ENCODE measurements around the gene TASP1. TPM values are rescaled to one million over a fixed set of nuclear protein-coding genes. Genes with fewer than 3 reads are reported as not detected.

Gene TASP1
- total RNA-seq, 1 donor from 2014 or later = 13.8 TPM

DNA sequence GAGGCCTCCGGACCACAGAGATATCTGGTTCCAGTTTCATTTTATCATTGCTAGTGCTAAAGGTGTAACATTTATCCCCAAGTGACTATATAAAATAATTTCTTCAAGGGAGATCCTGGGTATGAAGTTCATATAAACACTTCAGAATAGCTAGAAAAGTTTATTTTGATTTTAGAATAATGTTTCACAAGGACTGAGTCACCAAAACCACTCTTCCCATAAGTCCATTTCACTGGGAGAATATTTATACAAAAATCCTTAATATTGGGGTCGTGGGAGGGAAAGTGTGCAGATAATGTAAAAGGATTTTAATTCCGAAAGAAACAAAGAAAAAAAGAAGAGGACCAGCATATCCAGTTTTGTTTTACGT lies 289.5 kb downstream of the TASP1 start:
- intact Hi-C loops (cut with micrococcal nuclease) = no loop called here
- no peak for DNase-seq (ENCODE audit: low spot score)
- H3K9me3 Mint-ChIP-seq = no peaks in the 10 kb centered on the region
- H3K27ac Mint-ChIP-seq = no peak overlapping the region
- no peaks in the 10 kb centered on the region for H3K4me1 Mint-ChIP-seq (ENCODE audit: low read depth)
- H3K36me3 Mint-ChIP-seq (ENCODE audit: low read depth) = no peaks in the 10 kb centered on the region
- H3K27me3 Mint-ChIP-seq (ENCODE audit: insufficient read depth) = no peaks in the 10 kb centered on the region
- no peak overlapping the region for H3K4me3 Mint-ChIP-seq

DNA sequence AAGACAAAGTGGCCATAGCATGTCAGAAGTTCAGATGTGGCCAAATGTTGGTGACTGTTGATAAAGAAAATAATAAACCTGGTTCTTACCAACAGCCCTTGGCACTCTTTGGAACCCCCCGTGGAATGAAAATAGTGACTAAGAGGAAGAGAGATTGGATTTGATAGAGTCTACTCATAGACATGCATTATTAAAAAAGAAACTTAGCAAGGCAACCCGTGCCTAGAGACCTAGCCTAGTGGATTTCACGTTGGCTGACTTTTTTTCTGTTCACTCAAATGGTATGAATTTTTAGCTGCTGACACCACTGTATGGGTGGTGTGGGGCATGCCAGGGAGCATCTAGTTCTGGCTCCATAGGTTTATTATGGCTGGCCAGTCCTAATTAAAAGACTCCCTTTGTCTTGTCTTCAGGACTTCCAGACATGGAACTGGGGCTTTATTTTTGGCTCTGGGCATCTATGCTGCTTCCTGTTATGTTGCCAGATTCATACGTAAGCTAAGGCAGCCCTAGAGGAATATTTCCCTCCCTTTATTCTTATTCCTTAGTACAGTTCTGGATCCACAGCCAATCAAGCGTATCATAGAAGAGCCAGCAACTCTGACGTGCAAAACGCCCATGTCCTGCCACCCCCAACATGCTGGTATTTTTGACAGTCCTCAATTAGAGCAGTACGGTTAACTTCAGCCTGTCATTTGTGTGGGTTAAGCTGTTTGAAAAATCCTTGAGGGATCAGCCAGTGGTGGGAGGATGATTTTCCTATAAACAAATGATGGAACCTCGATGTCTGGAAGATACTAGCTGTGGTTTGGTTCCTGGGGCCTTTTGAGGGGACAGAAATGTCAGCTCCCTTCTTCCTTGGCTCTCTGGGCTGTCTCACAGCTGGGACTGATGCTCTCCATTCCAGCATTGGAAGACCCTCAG lies 290.2 kb downstream of the TASP1 start:
- no peak overlapping the region for H3K27ac Mint-ChIP-seq
- no peaks in the 10 kb centered on the region for H3K9me3 Mint-ChIP-seq
- H3K4me1 Mint-ChIP-seq (ENCODE audit: low read depth) = no peaks in the 10 kb centered on the region
- intact Hi-C loops (cut with micrococcal nuclease) = no loop called here
- no peaks in the 10 kb centered on the region for H3K36me3 Mint-ChIP-seq (ENCODE audit: low read depth)
- H3K4me3 Mint-ChIP-seq = no peak overlapping the region
- no peak for DNase-seq (ENCODE audit: low spot score)
- no peaks in the 10 kb centered on the region for H3K27me3 Mint-ChIP-seq (ENCODE audit: insufficient read depth)

DNA sequence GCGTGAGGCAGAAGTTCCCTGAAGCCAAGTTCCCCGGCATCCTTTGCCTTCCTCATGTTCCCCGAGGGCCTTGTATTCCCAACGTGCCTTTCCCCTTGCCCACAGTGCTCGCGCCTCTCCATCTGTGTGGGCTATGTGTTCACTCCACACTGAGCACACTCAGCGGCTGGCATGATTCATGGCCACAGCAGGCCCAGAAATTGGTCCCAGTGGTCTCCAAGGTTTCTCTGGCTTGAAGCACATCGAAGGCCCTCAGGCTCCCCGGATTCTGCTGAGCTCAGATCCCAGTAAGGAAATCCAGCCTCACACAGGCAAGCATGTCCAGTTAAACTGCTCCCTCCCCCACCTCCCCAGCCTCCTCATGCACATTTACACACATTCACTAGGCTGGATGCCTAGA lies 294.1 kb downstream of the TASP1 start:
- H3K27me3 Mint-ChIP-seq (ENCODE audit: insufficient read depth) = no peaks in the 10 kb centered on the region
- no peak overlapping the region for H3K27ac Mint-ChIP-seq
- intact Hi-C loops (cut with micrococcal nuclease) = no loop called here
- H3K36me3 Mint-ChIP-seq (ENCODE audit: low read depth) = no peaks in the 10 kb centered on the region
- no peaks in the 10 kb centered on the region for H3K9me3 Mint-ChIP-seq
- no peak overlapping the region for H3K4me3 Mint-ChIP-seq
- peaks cover 6% of the 10 kb centered on the region for H3K4me1 Mint-ChIP-seq (ENCODE audit: low read depth)
- DNase-seq (ENCODE audit: low spot score) = no peak

DNA sequence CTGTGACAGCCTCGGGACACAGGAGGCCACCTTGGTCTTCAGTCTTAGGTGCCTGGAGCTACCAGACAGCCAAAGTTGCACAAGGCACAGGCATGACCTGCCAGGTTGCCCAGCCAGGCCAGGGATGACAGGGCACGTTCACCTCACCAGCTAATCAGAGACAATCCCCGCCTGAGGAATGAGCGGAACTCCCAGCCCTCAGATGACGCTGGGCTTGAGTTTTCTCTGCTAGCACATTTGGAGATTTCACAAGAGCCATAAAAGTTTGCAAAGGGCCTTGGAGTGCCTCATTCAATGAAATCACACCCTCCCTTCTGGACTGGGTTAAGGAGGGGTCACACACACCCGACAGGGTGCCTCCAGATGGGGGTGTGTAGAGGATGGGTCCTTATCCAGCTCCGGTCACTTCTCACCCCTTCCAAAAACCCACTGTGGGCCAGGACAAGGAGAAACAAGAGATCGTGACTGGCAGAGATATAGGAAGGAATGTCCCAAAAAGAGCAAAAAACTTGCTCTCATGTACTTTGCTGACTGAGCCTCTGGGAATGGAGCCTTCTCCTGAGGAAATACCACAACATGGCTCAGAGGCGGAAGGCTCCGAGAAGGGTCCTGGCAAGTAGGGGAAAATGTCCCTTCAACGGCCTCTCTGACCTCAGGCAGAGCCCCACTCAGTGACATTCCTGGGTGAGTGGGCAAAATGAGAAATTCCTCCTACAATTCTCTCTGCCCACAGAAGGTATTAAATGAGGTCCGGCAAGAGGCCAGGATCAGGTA lies 296.1 kb downstream of the TASP1 start:
- H3K27ac Mint-ChIP-seq = no peak overlapping the region
- H3K36me3 Mint-ChIP-seq (ENCODE audit: low read depth) = no peaks in the 10 kb centered on the region

DNA sequence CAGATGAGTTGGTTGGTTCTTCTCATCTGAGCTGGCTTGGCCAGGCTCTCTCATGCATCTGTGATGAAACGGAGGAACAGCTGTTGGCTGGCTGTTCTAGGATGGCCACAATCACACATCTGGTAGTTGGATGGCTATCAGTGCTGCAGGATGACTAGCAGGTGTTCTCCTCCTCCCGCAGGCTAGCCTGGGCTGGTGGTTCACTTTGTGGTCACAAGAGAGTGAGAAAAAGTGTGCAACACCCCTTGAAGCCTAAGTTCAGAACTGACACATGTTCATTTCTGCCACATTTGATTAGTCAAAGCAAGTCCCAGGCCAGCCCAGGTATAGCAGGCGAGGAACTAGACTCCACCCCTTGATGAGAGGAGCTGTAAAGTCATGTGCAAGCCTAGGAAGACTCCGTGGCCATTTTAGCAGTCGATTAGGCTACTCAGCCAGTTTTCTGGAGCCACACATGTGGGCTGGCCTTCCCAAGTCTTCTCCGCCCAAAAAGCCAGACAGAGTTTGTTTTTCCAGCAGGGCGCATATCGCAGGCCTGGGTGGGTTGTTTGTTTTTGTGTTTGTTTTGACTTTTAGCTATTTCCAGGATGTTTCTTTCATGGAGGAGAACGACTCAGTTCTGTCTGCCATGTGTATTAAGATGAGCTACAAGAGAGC lies 296.9 kb downstream of the TASP1 start:
- no peak for DNase-seq (ENCODE audit: low spot score)

More for the DNA sequence above, 296.1 kb downstream of the TASP1 start:
- Mint-ChIP-seq H3K4me3 (no peak overlapping the region), H3K27me3 (ENCODE audit: insufficient read depth) (no peaks in the 10 kb centered on the region), H3K9me3 (no peaks in the 10 kb centered on the region), H3K4me1 (ENCODE audit: low read depth) (peaks cover 12% of the 10 kb centered on the region)
- no peak for DNase-seq (ENCODE audit: low spot score)
- intact Hi-C loops (cut with micrococcal nuclease) = no loop called here

DNA sequence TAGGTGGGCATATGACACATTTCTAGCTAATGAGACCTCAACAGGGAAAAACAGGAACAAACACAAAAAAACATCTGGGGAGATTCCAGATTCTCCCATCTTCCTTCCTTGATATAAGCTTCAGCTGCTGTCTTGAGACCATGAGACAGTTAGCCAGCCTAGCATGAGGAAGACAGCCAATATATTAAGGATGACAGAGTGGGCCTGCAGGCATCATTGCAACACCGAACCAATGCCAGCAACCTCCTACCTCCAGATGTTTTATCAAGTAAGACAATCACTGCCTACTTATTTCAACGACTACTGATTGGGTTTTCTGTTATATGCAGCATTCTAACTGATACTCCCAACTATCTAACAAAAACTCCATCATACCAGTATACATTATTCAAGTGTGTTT lies 298.6 kb downstream of the TASP1 start:
- Mint-ChIP-seq H3K9me3 (no peaks in the 10 kb centered on the region), H3K4me1 (ENCODE audit: low read depth) (peaks cover 26% of the 10 kb centered on the region), H3K36me3 (ENCODE audit: low read depth) (no peaks in the 10 kb centered on the region), H3K27me3 (ENCODE audit: insufficient read depth) (no peaks in the 10 kb centered on the region), H3K4me3 (no peak overlapping the region), H3K27ac (no peak overlapping the region)
- intact Hi-C loops (cut with micrococcal nuclease) = loop anchor here (2.0 kb wide), 1 partner anchor 91 kb away; no protein-coding TSS in a partner anchor
- no peak for DNase-seq (ENCODE audit: low spot score)

More for the DNA sequence above, 296.9 kb downstream of the TASP1 start:
- Mint-ChIP-seq H3K27me3 (ENCODE audit: insufficient read depth) (no peaks in the 10 kb centered on the region), H3K36me3 (ENCODE audit: low read depth) (no peaks in the 10 kb centered on the region), H3K27ac (no peak overlapping the region), H3K4me3 (no peak overlapping the region), H3K9me3 (no peaks in the 10 kb centered on the region), H3K4me1 (ENCODE audit: low read depth) (peaks cover 20% of the 10 kb centered on the region)
- intact Hi-C loops (cut with micrococcal nuclease) = loop anchor here (2.0 kb wide), 1 partner anchor 89 kb away; no protein-coding TSS in a partner anchor

Other genes with a start within 250 kb of the TASP1 start
- gene ESF1, start 146.0 kb upstream of the TASP1 start, total RNA-seq = 30.3 and 32.1 TPM in 2 replicates
- gene NDUFAF5, start 146.1 kb upstream of the TASP1 start, total RNA-seq = 34.9 and 39.9 TPM in 2 replicates